H1 (cell line): ENCODE data around the gene TAS2R50.

Source experiments
- ATF2 ChIP-seq: IDR thresholded peaks from 2 replicates; pipeline ENCODE4 v1.6.1; 2012; ENCODE audit warnings: low read length, inconsistent platforms
- ATF3 ChIP-seq: IDR thresholded peaks from 2 replicates; pipeline ENCODE4 v1.6.1; 2011; ENCODE audit warnings: low read depth, mild to moderate bottlenecking, low read length; ENCODE audit not compliant: insufficient read depth
- BRCA1 ChIP-seq: IDR thresholded peaks from 2 replicates; pipeline ENCODE4 v1.6.1; 2012; ENCODE audit warnings: low read depth, low read length, improper control_type of control experiment
- CTCF ChIP-seq, 3 experiments: IDR thresholded peaks; 1 replicate in 2 of 3; 2 replicates in 1 of 3; pipeline versions ENCODE4 v1.5.1 to v1.6.1; 2011; ENCODE audit warnings: low read length in 3 of 3, mild to moderate bottlenecking in 3 of 3, inconsistent platforms in 2 of 3, low read depth in 1 of 3, moderate library complexity in 1 of 3; ENCODE audit not compliant: insufficient read depth in 1 of 3; ENCODE audit errors: control extremely low read depth in 1 of 3
- EP300 ChIP-seq, 2 experiments: IDR thresholded peaks; 1 replicate in 1 of 2; 2 replicates in 1 of 2; pipeline ENCODE4 v1.6.1; 2011 to 2012; ENCODE audit warnings: low read depth in 2 of 2, low read length in 2 of 2, mild to moderate bottlenecking in 2 of 2, borderline replicate concordance in 1 of 2, inconsistent platforms in 1 of 2, moderate library complexity in 1 of 2
- FOSL1 ChIP-seq: IDR thresholded peaks from 2 replicates; pipeline ENCODE4 v1.6.1; 2011; ENCODE audit warnings: mild to moderate bottlenecking, low read depth, low read length, moderate library complexity; ENCODE audit not compliant: insufficient read depth
- GABPA ChIP-seq: IDR thresholded peaks from 2 replicates; pipeline ENCODE4 v1.6.1; 2011; ENCODE audit warnings: mild to moderate bottlenecking, low read length, moderate library complexity, borderline replicate concordance; ENCODE audit not compliant: insufficient read depth
- POLR2A ChIP-seq, 2 experiments: IDR thresholded peaks; 1 replicate in 1 of 2; 2 replicates in 1 of 2; pipeline ENCODE4 v1.6.1; 2011; ENCODE audit warnings: low read depth in 2 of 2, low read length in 2 of 2, mild to moderate bottlenecking in 2 of 2; ENCODE audit errors: control extremely low read depth in 1 of 2
- POLR2AphosphoS5 ChIP-seq: IDR thresholded peaks from 2 replicates; pipeline ENCODE4 v1.6.1; 2011; ENCODE audit warnings: low read depth, low read length
- RAD21 ChIP-seq, 2 experiments: IDR thresholded peaks in 1 of 2; conservative IDR thresholded peaks in 1 of 2; 2 replicates each; pipeline ENCODE4 v1.6.1; 2011; ENCODE audit warnings: low read depth in 2 of 2, low read length in 2 of 2, improper control_type of control experiment in 1 of 2, inconsistent platforms in 1 of 2, mild to moderate bottlenecking in 1 of 2, moderate library complexity in 1 of 2
- SIN3A ChIP-seq, 2 experiments: IDR thresholded peaks in 1 of 2; conservative IDR thresholded peaks in 1 of 2; 2 replicates each; pipeline ENCODE4 v1.6.1; 2011 to 2012; ENCODE audit warnings: low read length in 2 of 2, improper control_type of control experiment in 1 of 2, low read depth in 1 of 2, mild to moderate bottlenecking in 1 of 2
- TCF12 ChIP-seq: IDR thresholded peaks from 2 replicates; pipeline ENCODE4 v1.6.1; 2011; ENCODE audit warnings: low read depth, mild to moderate bottlenecking, low read length
- USF2 ChIP-seq: IDR thresholded peaks from 2 replicates; pipeline ENCODE4 v1.6.1; 2011; ENCODE audit warnings: low read length, improper control_type of control experiment

GRCh38 chr12:10957741-10958140, 29.0 kb downstream of the TAS2R50 start:
- TF ChIP-seq USF2: no peak
- TF ChIP-seq RAD21 (IDR thresholded peaks at IDR 0.05 in 1 of 2, conservative IDR thresholded peaks at IDR 0.05 in 1 of 2; ENCODE audit: low read depth in 2 of 2, low read length in 2 of 2): no peak
- TF ChIP-seq TCF12: no peak
- TF ChIP-seq POLR2AphosphoS5: no peak
- TF ChIP-seq GABPA: no peak
- TF ChIP-seq CTCF (IDR thresholded peaks at IDR 0.05; ENCODE audit: control extremely low read depth in 1 of 3, insufficient read depth in 1 of 3, low read depth in 1 of 3, low read length in 3 of 3): no peak
- no peak for TF ChIP-seq BRCA1
- TF ChIP-seq FOSL1: no peak
- no peak for TF ChIP-seq EP300 (IDR thresholded peaks at IDR 0.05; ENCODE audit: borderline replicate concordance in 1 of 2, low read depth in 2 of 2, low read length in 2 of 2)
- TF ChIP-seq POLR2A (IDR thresholded peaks at IDR 0.05; ENCODE audit: control extremely low read depth in 1 of 2, low read depth in 2 of 2, low read length in 2 of 2): no peak
- TF ChIP-seq ATF2: no peak
- TF ChIP-seq ATF3: no peak
- TF ChIP-seq SIN3A (conservative IDR thresholded peaks at IDR 0.05 in 1 of 2, IDR thresholded peaks at IDR 0.05 in 1 of 2; ENCODE audit: low read depth in 1 of 2, low read length in 2 of 2): no peak
